Measurements from ENCODE around the gene ILKAP. TPM values are rescaled to one million over a fixed set of nuclear protein-coding genes. Genes with fewer than 3 reads are reported as not detected.

Gene ILKAP
- total RNA-seq, 4 donors from 2014 or later: 36.3 to 82.6 (median 49.6) TPM

DNA sequence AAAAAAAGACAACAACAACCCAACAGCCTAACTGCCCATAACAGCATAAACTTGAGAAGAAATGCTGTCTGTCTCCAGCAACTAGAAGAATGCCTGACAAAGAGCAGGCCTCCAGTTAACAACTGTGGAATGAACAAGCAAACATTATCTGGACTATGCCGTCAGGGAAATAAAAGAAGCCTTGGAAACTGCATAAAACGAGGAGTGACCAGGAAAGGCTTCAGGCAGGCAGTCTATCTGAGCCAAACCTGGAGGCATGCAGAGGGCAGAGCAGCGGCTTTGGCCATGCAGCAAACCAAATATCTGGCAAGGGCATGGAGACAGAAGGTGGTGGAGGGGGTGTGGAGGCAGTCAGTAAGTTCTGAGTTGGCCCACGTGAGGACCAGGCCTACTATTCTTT lies 25.2 kb upstream of the ILKAP start:
- Histone ChIP-seq H3K9me3 (no peaks in the 10 kb centered on the region), H3K4me3 (no peak overlapping the region), H3K27ac (no peak overlapping the region), H3K36me3 (no peaks in the 10 kb centered on the region), H3K27me3 (no peaks in the 10 kb centered on the region), H3K4me1 (peaks cover 8% of the 10 kb centered on the region)
- WGBS: 73% methylated on average over 4 of the region's 4 CpGs
- no peak for DNase-seq (ENCODE audit: low spot score in 2 of 2)
- TF ChIP-seq POLR2AphosphoS5 (IDR thresholded peaks at IDR 0.05) (no peak), EP300 (IDR thresholded peaks at IDR 0.05) (no peak), POLR2A (IDR thresholded peaks at IDR 0.05) (no peak)
- TF ChIP-seq, protein P1, sequence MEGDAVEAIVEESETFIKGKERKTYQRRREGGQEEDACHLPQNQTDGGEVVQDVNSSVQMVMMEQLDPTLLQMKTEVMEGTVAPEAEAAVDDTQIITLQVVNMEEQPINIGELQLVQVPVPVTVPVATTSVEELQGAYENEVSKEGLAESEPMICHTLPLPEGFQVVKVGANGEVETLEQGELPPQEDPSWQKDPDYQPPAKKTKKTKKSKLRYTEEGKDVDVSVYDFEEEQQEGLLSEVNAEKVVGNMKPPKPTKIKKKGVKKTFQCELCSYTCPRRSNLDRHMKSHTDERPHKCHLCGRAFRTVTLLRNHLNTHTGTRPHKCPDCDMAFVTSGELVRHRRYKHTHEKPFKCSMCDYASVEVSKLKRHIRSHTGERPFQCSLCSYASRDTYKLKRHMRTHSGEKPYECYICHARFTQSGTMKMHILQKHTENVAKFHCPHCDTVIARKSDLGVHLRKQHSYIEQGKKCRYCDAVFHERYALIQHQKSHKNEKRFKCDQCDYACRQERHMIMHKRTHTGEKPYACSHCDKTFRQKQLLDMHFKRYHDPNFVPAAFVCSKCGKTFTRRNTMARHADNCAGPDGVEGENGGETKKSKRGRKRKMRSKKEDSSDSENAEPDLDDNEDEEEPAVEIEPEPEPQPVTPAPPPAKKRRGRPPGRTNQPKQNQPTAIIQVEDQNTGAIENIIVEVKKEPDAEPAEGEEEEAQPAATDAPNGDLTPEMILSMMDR (IDR thresholded peaks at IDR 0.05): no peak

DNA sequence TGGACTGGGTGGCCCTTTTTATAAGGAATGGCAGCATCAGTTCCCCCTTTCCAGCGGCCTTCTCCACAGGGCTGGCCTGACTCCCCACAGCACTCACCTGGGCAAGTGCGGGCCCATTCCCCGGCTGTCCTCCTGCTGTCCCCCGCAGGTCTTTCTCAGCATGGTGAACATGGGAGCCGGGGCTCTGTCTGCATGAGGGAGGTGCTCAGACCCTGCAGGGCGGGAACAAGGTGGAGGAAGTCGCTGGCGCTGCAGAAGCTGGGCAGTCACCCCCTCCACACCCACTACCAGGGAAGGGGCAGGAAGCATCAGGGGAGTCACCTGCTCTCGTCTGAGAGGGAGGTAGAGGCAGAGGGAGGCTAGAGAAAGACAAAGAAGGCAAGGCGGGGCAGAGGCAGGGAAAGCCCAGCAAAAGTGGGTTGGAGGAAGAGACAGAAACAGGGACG lies 24.1 kb upstream of the ILKAP start:
- H3K4me3 ChIP-seq: no peak overlapping the region
- H3K36me3 ChIP-seq: no peaks in the 10 kb centered on the region
- TF ChIP-seq POLR2A (IDR thresholded peaks at IDR 0.05) (no peak), EP300 (IDR thresholded peaks at IDR 0.05) (no peak), POLR2AphosphoS5 (IDR thresholded peaks at IDR 0.05) (no peak)
- TF ChIP-seq, protein P1 (IDR thresholded peaks at IDR 0.05): no peak
- H3K9me3 ChIP-seq: no peaks in the 10 kb centered on the region
- 72% methylated on average over 11 of the region's 11 CpGs for WGBS
- DNase-seq (ENCODE audit: low spot score in 2 of 2): no peak
- H3K27me3 ChIP-seq: no peaks in the 10 kb centered on the region
- H3K4me1 ChIP-seq: peaks cover 8% of the 10 kb centered on the region
- H3K27ac ChIP-seq: no peak overlapping the region

DNA sequence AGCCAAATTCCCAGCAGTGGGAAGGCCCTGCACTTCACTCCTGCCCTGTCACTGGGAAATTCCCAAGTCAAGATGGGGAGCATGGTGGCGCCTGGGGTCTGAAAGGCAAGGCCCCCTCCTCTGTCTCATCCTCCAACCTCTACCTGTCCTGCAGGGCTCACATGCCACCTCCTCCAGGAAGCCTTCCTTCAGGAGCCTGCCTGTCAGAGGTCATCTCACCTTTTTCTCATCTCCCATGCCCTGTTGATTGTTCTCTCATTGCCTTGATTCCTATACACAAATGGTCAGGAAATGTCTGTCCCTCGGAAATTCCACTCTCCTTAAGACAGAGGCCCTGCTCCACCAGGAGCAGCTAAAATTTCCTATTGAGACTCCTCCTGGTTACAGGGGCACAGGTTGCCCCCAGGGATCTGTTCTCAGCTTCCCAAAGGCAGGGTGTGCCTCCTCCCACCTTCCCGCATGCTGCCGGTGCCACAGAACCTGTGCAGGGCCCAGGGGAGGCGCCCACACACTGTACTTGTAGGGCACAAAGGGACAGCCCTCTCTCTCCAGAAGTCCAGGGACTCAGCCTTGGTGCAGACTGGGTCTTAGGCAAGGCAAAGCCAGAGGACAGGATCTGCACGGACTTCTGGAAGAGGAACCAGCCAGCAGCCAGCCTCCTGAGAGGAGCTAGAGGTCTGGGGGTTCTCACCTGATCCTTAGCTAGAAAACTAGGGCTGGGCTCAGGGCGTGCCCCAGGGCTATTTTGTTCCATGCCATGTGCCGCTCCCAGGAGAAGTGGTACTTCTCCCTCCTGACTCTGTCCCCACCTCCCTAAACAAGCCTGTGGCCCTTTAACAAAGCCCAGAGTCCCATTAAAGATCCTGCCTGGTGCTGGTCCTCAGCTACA lies 23.4 kb upstream of the ILKAP start:
- Histone ChIP-seq H3K27ac (no peak overlapping the region), H3K4me1 (peaks cover 8% of the 10 kb centered on the region), H3K9me3 (no peaks in the 10 kb centered on the region), H3K4me3 (no peak overlapping the region), H3K36me3 (no peaks in the 10 kb centered on the region), H3K27me3 (no peaks in the 10 kb centered on the region)
- 84% methylated on average over 8 of the region's 8 CpGs for WGBS
- no peak for TF ChIP-seq EP300 (IDR thresholded peaks at IDR 0.05)
- no peak for TF ChIP-seq POLR2A (IDR thresholded peaks at IDR 0.05)
- TF ChIP-seq, protein P1 (IDR thresholded peaks at IDR 0.05): no peak
- no peak for TF ChIP-seq POLR2AphosphoS5 (IDR thresholded peaks at IDR 0.05)
- DNase-seq (ENCODE audit: low spot score in 2 of 2): no peak

DNA sequence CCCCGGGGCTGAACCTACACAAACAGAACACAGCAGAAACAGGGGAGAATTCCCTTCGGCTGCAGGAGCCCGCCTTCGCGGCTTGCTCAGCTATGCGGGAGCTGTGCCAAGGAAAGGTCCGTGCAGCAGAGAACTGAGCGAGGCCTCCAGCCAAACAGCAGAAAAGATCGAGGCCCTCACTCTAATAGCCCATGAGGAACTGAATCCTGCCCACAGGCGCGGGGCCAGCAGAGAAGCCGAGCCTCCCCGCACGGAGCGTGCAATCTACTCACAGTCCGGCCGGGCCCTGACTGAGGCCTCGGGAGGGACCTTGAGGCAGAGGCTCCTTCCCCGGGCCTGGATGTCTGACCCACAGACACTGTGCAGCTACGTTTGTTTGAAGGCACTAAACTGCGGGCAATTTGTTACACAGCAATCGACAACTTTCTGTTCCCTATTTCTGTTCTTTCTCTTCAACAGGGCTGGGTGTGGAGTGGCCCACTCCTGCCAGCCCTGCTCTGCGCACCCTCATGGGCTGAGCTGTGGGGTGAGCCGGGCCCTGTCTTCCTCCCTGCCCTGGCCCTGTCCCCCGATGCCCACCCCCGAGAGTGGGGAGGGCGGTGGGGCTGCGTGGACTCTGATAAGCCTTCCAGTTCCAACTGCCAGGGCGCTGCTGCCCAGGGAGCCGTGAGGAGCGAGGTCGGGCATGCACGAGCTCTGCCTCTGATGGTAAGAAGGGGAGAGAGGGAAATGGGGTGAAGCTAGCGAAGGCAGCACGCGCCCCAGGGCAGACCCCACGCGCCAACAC lies 22.6 kb upstream of the ILKAP start:
- TF ChIP-seq POLR2AphosphoS5 (IDR thresholded peaks at IDR 0.05) (no peak), EP300 (IDR thresholded peaks at IDR 0.05) (no peak), POLR2A (IDR thresholded peaks at IDR 0.05) (no peak)
- TF ChIP-seq, protein P1 (IDR thresholded peaks at IDR 0.05): no peak
- Histone ChIP-seq H3K9me3 (no peaks in the 10 kb centered on the region), H3K4me3 (no peak overlapping the region), H3K36me3 (no peaks in the 10 kb centered on the region), H3K4me1 (peaks cover under 1% of the 10 kb centered on the region), H3K27ac (no peak overlapping the region), H3K27me3 (no peaks in the 10 kb centered on the region)
- no peak for DNase-seq (ENCODE audit: low spot score in 2 of 2)
- WGBS: 80% methylated on average over 31 of the region's 38 CpGs

DNA sequence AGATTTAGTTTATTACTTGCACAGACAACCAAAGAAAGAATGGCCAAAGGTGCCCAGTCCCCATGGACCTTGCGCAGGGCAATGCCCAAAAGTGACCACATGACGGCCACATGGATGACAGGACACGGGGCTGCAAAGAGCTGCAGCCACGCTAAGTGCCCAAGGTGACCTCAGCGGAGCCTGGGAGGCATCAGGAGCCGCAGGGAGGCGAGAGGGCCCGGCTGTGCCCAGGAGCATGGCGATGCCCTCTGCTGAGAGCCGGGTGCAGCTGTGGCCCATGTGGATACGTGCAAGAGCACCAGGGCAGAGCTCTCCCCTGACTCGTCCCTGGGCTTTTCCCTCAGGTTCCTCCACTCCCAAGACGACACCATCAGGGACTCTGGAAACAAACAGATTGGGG lies 21.6 kb upstream of the ILKAP start:
- H3K36me3 ChIP-seq: no peaks in the 10 kb centered on the region
- WGBS: 95% methylated on average over 11 of the region's 13 CpGs
- no peak overlapping the region for H3K4me3 ChIP-seq
- H3K9me3 ChIP-seq: no peaks in the 10 kb centered on the region
- DNase-seq (ENCODE audit: low spot score in 2 of 2): no peak
- H3K4me1 ChIP-seq: no peaks in the 10 kb centered on the region
- TF ChIP-seq POLR2A (IDR thresholded peaks at IDR 0.05) (no peak), EP300 (IDR thresholded peaks at IDR 0.05) (no peak), POLR2AphosphoS5 (IDR thresholded peaks at IDR 0.05) (no peak)
- TF ChIP-seq, protein P1 (IDR thresholded peaks at IDR 0.05): no peak
- no peak overlapping the region for H3K27ac ChIP-seq
- no peaks in the 10 kb centered on the region for H3K27me3 ChIP-seq
